Activated CD8-positive, alpha-beta memory T cell treated with anti-CD3 and anti-CD28 coated beads, Interleukin-2, amount 50 U/mL, for 4 hours (primary cell): Measurements from ENCODE around the gene ADAR.

Source experiments
- DNase-seq: peaks from one replicate; pipeline ENCODE4 v3.0.0-alpha.2; 2020

ADAR gene

DNA sequence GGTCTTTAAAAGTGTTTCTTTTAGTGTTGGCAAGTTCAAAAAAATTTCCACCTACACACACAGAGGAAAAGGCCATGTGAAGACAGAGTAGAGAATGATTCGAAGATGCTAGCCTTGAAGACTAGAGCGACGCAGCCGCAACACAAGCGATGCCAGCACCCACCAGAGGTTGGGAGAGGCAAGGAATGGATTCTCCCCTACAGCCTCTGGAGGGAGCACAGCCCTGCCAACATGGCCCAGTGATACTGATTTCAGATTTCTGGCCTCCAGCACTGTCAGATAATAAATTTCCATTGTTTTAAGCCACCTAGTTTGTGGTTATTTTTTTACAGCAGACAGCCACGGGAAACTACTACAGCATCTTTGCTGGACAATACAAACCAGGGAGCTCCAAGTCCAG lies 6.9 kb upstream of the ADAR start:
- DNase-seq = no peak

DNA sequence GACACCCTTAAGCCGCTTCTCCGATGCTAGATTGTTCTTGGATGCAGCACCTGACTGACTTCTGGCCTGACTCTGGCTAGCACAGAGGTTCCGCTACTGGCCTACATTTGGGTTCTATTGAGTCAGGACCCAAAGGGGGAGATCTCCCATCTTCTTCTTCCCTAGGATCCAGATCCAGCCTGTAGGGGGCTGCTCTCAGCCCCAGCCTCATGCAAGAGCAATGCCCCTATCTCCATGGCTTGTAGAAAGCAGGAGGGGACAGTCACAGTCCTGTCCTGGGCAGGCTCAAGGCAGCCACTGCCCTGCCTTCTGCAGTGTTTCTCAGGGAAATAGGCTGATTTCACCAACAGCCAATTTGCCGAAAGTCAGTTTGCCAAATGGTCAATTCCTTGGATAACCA lies 6.3 kb upstream of the ADAR start:
- no peak for DNase-seq

DNA sequence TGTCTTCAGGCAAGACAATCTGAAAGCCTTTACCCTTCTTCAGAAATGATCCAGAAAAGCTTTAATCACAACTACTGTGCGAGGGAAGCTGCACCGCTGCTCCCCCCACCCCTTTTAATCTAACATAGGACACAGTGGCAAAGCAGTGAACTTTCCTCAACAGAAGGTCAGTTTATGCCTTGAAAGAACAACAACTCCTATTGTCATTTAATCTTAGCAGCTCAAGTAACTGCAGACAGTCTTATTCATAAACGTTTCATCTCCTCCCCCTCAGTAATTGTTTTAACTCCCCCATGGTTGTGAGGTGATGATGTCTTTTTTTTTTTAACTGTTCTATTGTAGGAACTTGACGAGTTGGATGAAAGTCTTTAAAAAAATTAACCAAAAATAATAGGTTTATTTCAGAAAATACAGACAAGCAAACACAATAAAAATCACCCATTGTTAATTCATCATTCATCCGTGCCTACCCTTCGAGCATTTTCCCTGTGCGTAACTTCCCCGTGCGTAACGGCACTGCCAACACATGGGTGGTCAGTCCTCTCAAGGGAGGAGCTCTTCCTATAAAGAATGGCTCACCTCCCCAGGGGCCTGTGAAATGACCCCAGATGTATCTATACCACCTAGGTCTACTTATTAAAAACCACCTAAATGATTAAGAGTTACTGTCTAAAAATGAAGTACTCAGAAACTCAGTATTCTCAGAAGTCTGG lies 3.3 kb upstream of the ADAR start:
- DNase-seq = no peak

DNA sequence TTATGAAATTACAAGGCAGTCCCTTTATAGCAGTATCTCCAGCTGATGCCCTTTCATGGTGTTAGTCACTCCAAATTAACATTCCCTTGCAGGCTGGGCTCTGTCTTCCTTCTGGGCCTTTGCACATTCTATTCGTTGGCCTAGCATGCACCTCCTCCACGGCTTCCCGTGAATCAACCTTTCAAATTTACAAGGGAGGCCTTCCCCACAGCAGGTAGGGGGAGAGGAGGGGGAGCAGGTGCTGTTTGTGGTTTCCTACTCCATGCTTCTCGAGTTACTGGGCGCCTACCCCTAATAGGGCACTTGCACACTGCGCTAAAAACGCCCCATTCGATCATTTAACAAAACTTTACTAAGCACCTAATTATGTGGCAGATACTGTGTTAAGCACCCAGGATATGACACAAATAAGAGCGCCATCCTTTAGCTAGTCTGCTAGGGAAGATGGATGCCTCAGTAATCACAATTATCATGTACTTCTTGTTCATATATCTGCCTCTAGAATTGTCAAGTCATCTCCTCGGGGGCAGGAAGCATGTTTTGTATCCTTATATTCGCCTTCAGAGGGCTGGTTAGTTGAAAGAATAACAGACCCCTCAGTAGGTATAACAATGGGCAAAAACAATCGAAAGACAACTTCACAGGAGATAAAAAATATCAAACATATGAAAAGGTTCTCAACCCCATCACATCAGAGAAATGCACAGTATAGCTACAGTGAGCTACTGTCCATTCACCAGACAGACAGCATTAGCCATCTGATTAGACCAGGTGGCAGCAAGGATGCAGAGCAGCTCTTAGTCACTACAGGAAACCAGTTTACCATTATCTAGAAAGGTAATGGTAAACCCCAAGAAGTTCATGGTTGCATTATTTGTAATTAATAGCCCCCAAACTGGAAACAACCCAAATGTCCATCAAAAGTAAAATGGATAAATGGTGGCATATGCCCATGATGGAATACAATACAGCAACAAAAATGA lies 1.7 kb upstream of the ADAR start:
- DNase-seq = peak; percentile 50

DNA sequence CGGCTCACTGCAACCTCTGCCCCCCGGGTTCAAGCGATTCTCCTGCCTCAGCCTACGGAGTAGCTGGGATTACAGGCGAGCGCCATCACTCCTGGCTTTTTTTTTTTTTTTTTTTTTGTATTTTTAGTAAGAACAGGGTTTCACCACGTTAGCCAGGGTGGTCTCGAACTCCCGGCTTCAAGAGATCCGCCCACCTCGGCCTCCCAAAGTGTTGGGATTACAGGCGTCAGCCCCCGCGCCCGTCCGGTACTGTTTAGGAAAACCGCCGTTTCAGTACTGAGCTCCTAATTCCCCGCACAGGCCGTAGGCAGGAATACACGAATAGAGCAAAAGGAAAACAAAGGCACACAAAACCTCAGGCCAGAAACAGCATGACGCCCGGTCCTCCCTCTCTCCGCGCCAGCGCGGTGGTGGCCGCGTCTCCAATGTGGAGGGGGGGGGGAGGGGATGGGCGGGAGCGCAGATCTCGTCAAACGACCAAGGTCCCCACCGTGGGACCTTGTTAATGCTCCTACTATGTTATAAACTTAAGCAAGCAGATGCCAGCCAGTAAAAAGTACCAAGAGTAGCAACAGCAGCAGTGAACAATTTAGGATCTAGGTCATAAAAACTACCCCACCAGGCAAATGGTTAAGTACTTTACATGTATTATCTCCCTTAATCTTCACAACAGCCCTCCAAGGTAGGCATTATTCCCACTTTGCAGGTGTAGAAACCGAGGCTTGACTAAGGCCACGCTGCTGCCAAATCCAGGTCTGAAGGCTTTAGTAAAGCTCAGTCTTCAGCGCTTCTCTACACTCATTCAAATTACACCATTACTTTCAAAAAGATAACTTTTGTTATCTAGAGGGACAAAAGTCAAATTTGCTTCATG lies 648 bp upstream of the ADAR start:
- DNase-seq = peak; percentile 27

DNA sequence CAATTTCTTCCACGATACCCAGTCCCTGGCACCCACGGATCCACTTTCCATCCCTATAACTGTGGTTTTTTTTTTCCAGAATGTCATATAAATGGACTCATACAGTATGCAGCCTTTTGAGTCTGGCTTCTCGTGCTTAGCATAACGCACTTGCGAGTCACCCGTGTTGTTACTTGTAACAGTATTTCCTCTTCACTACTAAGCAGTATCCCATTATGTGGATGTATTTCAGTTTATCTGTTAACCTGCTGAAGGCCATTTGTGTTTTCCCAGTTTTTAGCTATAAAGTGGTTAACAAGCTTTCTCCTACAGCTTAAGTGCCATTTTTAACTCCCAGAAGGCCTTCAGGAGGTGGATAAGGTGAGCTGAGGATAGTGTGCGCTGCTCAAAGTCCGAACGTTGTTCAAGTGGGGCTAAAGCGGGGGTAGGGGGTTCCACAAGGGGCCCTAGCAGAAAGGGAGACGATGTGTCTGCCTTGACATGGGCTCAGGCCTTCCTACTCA lies 829 bp downstream of the ADAR start:
- no peak for DNase-seq

DNA sequence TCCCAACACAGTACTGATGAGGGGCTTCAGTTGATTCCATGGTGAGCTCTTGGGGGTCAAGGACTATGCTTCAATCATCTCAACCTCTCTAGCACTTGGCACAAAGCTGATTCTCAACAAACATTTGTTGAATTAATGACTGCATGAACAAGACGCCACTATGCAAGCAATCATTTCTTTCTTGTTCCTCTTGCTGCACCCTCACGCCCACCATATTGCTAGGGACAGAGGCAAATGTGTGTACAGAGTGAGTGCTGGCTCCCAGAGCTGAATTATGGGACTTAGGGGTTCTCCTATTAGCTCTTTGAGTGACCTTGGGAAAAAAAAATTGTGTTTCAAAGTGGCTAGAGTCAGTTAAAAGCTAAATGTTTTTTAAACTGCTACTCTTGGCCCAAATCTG lies 2.5 kb downstream of the ADAR start:
- DNase-seq = no peak

DNA sequence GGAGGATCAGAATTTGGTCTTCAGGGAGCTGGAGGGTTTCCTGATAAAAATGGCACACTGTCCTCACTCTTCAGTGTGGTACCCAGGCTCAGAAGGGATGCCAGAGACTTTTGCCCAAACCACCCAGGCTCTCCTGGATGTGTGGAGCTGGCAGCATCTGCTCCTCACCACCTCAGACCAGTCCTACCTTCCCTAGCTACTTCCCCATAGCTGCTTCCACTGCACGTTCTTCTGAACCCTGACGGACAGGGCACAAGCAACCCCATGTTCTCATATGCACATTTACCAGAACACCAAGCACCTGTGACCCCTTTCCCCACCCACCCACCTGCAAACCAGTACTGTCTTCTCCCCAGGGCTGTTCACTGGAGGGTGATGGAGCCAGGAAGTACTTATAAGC lies 4.7 kb downstream of the ADAR start:
- DNase-seq = no peak

DNA sequence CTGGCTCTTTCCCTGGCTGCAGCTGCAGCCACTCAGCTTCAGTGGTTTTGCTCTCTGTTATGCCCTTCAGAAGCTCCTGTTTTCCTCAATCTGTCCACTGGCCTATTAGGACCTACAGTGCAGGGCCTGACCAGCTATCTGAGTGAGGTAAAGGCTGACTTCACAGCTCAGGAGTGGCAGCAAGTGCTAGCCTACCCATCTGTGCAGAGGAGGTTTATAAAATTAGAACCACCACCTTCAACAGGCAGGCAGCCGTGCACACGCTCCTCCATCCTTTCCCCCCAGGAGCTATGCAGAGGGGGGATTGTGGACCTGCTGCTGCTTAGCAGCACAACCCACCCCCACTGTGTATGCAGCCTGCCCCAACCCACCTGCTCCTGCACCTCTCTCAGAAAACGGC lies 8.3 kb downstream of the ADAR start:
- no peak for DNase-seq

DNA sequence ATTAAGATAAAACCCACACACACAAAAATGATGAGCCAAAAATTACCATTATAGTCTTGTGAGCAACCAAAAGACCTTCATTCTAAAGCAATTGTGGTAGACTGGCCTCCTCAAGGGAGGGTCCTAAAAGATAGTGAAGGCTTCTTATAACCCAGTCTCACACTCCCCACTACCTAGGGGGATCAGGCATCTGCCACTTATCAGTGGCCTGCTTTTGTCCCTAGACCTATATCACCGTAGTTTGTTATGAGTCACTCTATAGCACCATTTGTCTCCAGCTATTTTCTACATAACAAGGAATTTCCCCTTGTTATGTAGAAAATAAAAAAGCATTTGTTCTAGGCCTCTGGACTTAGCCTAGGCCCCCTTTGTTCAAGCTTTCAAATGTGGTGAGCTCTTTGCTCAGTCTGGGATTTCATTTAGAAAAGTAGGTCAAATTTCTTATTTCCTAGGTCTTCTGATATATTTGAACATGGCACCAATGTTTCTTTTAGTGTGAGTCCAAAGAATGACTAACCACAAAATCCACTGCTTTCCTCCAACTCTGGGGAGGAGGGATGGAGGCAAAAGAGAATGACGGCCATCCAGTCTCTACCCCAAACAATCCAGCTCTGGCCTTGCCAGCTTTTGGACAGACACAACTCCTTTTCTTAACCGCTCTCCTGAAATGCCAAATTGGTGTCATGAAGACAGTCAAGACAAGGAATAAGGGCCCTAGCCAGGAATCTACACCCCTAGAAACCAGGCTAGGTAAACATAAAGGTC lies 8.9 kb downstream of the ADAR start:
- DNase-seq = no peak

DNA sequence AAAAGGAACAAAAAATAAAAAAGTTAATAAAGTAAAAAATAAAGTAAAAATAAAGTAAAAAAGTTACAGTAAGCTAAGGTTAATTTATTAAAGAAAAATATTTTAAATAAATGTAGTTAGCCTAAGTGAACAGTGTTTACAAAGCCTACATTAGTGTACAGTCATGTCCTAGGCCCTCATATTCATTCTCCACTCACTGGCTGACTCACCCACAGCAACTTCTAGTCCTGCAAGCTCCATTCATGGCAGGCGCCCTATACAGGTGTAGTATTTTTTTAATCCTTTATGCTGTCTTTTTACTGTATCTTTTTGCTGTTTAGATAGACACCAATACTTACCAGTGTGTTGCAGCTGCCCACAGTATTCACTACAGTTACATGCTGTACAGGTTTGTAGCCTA lies 12.4 kb downstream of the ADAR start:
- no peak for DNase-seq

DNA sequence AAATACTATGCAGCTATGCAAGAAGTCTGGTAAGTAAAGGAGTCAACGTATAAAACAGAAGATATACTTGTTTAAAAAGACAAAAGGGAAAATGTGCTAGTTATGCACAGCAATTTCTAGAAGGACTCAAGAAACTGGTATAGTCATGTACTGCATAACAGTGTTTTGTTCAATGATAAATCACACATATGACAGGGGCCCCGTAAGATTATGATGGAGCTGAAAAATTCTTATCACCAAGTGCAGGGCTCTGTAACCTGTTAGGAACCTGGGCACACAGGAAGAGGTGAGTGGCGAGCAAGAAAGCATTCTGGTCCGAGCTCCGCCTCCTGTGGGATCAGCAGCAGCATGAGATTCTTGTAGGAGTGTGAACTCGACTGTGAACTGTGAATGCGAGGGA lies 13.2 kb downstream of the ADAR start:
- DNase-seq = no peak

DNA sequence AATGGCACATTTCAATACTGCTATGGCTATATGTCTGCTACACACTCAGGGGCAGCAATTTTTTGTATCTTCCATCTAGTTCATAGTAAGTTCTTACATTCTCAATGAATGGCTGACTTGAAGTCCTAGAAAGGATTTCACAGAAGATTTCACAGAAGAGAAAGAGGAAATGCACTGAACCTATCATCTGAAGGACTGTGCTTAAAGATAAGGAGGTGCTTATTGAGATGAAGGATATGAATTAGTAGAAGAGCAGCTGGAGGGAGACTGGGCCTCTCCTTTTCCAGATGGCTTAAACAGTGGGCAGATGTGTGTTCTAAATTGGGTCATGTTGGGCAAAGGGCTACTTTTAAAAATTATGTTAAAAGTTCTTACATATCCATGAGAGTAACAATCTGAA lies 14.6 kb downstream of the ADAR start:
- no peak for DNase-seq

DNA sequence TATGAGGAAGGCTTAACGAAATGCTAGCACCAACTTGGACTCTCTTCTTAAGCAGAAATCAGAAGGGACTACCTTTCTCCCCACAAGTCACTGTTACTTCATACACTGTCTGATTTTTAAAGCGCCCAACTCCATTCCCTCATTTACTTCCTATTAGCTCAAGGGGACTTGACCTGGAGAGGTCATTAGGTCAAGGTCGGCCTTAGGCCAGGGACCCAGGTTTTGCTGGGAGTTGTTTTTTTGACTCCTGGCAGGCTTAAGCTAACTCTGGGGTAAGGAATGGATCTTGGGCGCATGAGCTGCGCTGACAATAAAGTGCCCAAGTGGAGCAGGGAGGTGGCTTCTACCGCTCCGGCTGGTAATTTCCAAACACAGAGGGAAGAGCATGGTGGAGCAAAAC lies 16.8 kb downstream of the ADAR start:
- no peak for DNase-seq

DNA sequence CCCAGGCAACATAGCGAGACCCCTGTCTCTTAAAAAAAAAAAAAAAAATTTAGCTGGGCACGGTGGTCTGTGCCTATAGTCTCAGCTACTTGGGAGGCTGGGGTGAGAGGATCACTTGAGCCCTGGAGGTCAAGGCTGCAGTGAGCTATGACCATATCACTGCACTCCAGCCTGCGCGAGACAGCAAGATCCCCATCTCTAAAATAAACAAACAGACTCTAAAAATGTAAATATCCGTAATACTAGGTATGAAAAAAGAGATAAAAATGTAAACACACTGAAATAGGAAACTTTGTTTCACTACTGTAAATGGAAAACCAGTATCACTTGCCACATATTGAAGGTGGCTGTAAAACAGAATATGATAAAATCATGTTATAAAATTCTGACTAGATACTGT lies 17.2 kb downstream of the ADAR start:
- no peak for DNase-seq

DNA sequence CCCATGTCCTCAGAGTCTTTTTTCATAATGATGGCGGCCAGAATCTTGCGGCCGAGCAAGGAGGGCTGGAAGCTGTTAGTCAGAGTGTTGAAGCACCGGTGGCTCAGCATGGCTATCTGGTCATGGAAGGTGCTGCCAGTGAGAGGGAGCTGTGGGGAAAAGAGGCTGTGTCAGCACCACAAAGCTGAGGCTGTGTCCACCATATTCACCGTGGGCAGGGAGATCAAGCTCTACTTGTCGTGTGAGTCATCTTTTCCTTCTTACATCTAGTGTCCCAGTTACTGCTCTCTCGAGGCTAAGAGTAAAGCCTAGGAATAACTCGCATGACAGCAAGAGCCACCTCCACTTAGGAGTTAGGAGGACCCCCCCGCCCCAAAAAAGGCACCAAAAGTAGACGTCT lies 18.2 kb downstream of the ADAR start:
- no peak for DNase-seq

DNA sequence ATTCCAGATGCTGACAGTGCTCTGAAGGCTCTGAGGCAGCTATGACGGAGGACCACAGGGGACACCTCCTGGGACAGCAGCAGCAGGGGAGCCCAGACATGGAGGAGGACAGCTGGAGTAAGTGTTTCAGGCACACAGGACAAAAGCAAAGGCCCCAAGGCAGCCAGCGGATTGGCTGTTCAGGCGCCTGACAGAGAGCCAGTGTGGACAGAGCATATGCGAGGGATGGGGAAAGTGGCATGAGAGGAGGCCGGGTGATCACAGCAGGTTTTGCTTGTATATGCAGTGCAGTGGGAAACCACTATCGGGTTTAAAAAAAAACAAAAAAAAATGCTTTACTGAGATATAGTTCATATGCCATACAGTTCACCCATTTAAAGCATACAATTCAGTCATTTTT lies 21.3 kb downstream of the ADAR start:
- DNase-seq = no peak

DNA sequence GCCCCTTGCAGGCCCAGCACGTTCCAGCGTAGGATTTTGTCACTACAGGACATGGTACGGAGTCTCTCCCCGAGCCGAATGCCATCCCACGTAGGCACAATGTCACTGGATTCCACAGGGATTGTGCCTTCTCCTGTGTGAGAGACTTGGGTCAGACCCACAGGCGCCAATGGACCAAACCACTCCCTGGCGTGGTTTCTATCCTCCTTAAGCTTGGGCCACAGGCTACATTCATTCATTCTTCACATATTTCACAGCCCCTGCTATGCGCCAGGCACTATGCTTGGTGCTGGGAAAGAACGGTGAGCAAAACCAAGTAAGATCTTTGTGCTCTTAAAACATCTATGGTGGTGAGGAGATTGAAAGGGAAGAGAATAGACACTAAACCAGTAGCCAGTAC lies 21.8 kb downstream of the ADAR start:
- DNase-seq = no peak

DNA sequence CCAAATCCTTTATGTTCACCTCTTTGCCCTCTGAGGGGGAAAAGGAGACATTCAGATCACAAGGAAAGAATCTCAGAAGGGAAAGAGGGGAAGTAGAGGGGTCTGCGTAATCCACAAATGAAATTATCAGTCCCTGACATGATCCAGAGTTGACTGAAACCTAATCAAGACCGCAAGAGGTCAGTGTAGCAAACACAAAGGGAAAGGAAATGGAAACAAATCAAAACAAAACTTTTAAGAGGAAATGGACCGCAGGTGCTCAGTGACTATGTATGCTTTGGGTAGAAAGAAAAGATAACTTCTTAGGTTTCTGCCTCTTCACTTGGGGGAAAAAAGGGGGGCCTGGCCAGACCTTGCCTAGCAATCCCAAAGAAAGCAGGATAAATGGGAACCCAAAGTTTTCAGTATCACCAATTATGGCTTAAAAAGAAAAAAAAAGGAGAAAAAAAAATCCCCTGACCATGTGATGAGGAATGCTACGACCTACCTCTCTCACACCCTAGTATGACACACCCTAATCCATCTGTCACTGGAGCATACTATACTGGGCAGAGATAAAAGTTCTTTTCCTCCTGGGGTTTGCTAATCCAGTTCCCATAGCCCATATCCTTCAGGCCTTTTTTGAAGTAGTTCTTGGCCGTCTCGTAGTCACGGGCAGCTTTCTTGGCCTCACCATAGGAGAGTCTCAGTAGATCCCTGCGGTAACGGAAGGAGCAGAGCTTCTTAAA lies 23.6 kb downstream of the ADAR start:
- no peak for DNase-seq

DNA sequence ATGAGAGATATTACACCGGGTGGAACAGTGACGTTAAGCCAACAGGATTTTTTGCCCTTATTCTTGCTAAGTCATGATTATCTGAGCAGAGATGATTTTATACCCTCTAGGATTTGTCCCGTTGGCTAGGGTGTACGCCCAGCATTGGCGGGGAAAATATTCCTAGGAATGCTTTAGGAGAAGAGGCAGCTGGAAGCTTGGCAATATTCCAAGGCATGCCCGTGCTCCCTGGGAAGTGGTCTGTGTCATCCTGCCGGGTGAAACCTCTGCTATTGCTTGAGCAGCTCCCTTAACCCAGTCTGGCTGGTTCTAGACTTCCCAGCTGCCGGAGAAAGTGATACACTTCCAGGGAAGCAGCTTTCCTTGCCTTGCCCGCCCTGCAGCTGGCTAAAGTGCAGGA lies 24.2 kb downstream of the ADAR start:
- DNase-seq = no peak

DNA sequence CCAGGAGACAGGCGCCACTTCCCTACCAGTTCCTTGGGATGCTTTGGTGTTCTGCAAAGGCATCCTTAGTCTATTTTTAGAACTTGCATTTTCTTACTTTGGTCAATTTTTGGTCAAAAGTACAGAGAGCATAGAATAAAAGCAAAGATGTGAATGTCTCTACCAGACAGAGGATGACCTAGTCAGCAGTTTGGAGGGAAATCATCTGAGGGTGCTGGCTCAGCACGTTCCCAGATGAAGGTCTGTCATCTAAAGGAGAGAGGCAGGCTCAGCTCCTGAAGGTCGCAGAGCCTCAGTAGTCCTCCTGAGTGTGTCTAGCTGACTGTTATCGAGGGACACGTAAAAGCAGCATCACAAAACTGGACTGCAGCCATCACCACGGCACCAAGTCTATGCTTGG lies 25.1 kb downstream of the ADAR start:
- no peak for DNase-seq

DNA sequence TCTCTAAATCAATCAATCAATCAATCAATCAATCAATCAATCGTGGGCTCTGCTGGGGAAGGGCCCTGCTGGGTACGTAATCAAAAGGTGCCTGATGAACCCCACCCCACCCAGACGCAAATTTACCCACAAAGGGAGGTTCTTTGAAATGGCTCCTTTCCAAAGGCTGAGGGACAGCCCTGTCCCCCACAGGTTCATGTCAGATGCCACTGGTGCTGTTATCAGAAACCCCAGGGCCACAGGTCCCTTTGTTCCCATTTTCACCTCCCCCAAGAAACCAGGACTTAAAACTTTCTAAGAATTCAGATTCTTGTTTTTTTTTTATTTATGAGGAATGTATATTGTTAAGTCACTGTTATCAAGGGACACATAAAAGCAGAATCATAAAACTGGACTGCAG lies 26.2 kb downstream of the ADAR start:
- DNase-seq = no peak
